ENCODE data around the gene MORN3.
"Not testable (repeated sequence)": the region's sequence is repeated elsewhere in the genome, so short reads cannot be mapped to it uniquely, and the experiment has no call there.

MORN3 gene

GRCh38 chr12:121641343-121641630 is 28.2 kb downstream of the MORN3 start:
- DNase-seq: no peak

GRCh38 chr12:121638298-121639202 is 30.9 kb downstream of the MORN3 start:
- no peak for DNase-seq

- peak in 9 of 56 donors; percentile 2 to 10 (median 6) for DNase-seq
These were observed 32.1 kb downstream of the MORN3 start for GRCh38 chr12:121637231-121637914.

GRCh38 chr12:121634836-121635235 is 34.6 kb downstream of the MORN3 start:
- DNase-seq: no peak

GRCh38 chr12:121633833-121634196 is 35.6 kb downstream of the MORN3 start:
- DNase-seq: not testable (repeated sequence)

- no peak for DNase-seq
These were observed 37.1 kb downstream of the MORN3 start for GRCh38 chr12:121632069-121632970.

- no peak for DNase-seq
These were observed 38.6 kb downstream of the MORN3 start for GRCh38 chr12:121630791-121631355.

GRCh38 chr12:121628536-121628935 is 40.9 kb downstream of the MORN3 start:
- no peak for DNase-seq

- no peak for DNase-seq
These were observed 41.4 kb downstream of the MORN3 start for GRCh38 chr12:121628037-121628436.

- peak in 41 of 56 donors; percentile 9 to 68 (median 43) for DNase-seq
These were observed 42.4 kb downstream of the MORN3 start for GRCh38 chr12:121626853-121627640.

- peak in 55 of 56 donors; percentile 66 to 98 (median 87) for DNase-seq
These were observed 43.2 kb downstream of the MORN3 start, which contains the start of gene ORAI1 for GRCh38 chr12:121626087-121626852. TSS of gene ORAI1 (plus strand) at chr12:121626530.

- DNase-seq: no peak
These were observed 49.0 kb downstream of the MORN3 start for GRCh38 chr12:121620333-121620891.

GRCh38 chr12:121618659-121619233 is 50.7 kb downstream of the MORN3 start:
- DNase-seq: no peak

- DNase-seq: no peak
These were observed 54.5 kb downstream of the MORN3 start for GRCh38 chr12:121614872-121615467.

GRCh38 chr12:121613462-121613861 is 56.0 kb downstream of the MORN3 start:
- DNase-seq: no peak

- DNase-seq: peak in 1 of 56 donors; percentile 8
These were observed 58.1 kb downstream of the MORN3 start for GRCh38 chr12:121611306-121611705.

GRCh38 chr12:121610239-121611149 is 59.0 kb downstream of the MORN3 start:
- peak in 15 of 56 donors; percentile 4 to 45 (median 28) for DNase-seq
